Measurements from ENCODE around the gene PLAAT5.

Gene PLAAT5

DNA sequence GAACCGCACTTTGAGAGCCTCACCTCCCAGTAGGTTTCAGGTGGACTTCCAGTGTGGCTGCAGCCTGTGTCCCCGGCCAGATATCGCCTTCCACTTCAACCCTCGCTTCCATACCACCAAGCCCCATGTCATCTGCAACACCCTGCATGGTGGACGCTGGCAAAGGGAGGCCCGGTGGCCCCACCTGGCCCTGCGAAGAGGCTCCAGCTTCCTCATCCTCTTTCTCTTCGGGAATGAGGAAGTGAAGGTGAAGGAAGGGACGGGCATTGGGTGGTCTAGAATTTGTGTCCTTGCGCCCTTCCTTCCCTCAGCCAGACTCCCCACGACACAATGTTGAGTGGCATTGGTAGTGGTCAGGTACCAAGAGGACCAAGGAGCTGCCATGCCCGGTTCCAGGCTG, 17.8 kb upstream of the PLAAT5 start:
- Histone ChIP-seq H2BK5ac (ENCODE audit: low read depth, low read length, poor library complexity, severe bottlenecking) (no peak overlapping the region), H2BK15ac (ENCODE audit: low read depth, poor library complexity, severe bottlenecking) (no peak overlapping the region), H2AK5ac (ENCODE audit: low read length, severe bottlenecking) (no peak overlapping the region), H4K91ac (ENCODE audit: low read length) (no peak overlapping the region), H3K23ac (ENCODE audit: low read length in 2 of 2) (no peak overlapping the region), H4K8ac (ENCODE audit: low read length) (no peak overlapping the region), H3K9me3 (ENCODE audit: control insufficient read depth, low read length) (no peaks in the 10 kb centered on the region), H2BK12ac (ENCODE audit: low read length in 2 of 2) (no peak overlapping the region), H3K14ac (ENCODE audit: low read length in 2 of 2) (no peak overlapping the region), H3K4me1 (ENCODE audit: control insufficient read depth, insufficient read depth, low read depth, low read length) (peaks cover 29% of the 10 kb centered on the region), H3K27me3 (ENCODE audit: control insufficient read depth in 1 of 2, insufficient read depth in 1 of 2, low read length in 2 of 2) (no peaks in the 10 kb centered on the region), H3K9ac (ENCODE audit: low read length) (no peak overlapping the region), H2BK120ac (ENCODE audit: low read depth, low read length) (no peak overlapping the region), H3K4ac (ENCODE audit: low read depth in 1 of 2, low read length in 2 of 2) (no peak overlapping the region), H2AFZ (ENCODE audit: low read depth, low read length) (no peak overlapping the region), H3K4me2 (ENCODE audit: low read length, poor library complexity, severe bottlenecking) (no peak overlapping the region), H3K27ac (ENCODE audit: low read length, poor library complexity, severe bottlenecking) (no peak overlapping the region), H3K18ac (ENCODE audit: low read depth in 1 of 2, low read length in 2 of 2) (no peak overlapping the region), H3K36me3 (ENCODE audit: control insufficient read depth in 1 of 2, insufficient read depth in 2 of 2, low read depth in 1 of 2, low read length in 2 of 2) (no peaks in the 10 kb centered on the region), H3K79me1 (replicated peaks; ENCODE audit: low read length, poor library complexity, severe bottlenecking) (no peaks in the 10 kb centered on the region), H3K4me3 (ENCODE audit: insufficient read depth in 1 of 2, low read depth in 1 of 2, low read length in 2 of 2) (no peak overlapping the region)
- no peak for DNase-seq
- 86% methylated on average over 10 of the region's 12 CpGs for WGBS

GRCh38 chr11:63508009-63508408, 17.0 kb upstream of the PLAAT5 start:
- Histone ChIP-seq H3K9ac (ENCODE audit: low read length) (no peak overlapping the region), H3K4ac (ENCODE audit: low read depth in 1 of 2, low read length in 2 of 2) (no peak overlapping the region), H2BK5ac (ENCODE audit: low read depth, low read length, poor library complexity, severe bottlenecking) (no peak overlapping the region), H2BK120ac (ENCODE audit: low read depth, low read length) (no peak overlapping the region), H2BK12ac (ENCODE audit: low read length in 2 of 2) (no peak overlapping the region), H3K9me3 (ENCODE audit: control insufficient read depth, low read length) (no peaks in the 10 kb centered on the region), H4K8ac (ENCODE audit: low read length) (no peak overlapping the region), H2BK15ac (ENCODE audit: low read depth, poor library complexity, severe bottlenecking) (no peak overlapping the region), H3K4me2 (ENCODE audit: low read length, poor library complexity, severe bottlenecking) (no peak overlapping the region), H3K14ac (ENCODE audit: low read length in 2 of 2) (no peak overlapping the region), H4K91ac (ENCODE audit: low read length) (no peak overlapping the region), H3K27ac (ENCODE audit: low read length, poor library complexity, severe bottlenecking) (no peak overlapping the region), H3K79me1 (replicated peaks; ENCODE audit: low read length, poor library complexity, severe bottlenecking) (no peaks in the 10 kb centered on the region), H3K23ac (ENCODE audit: low read length in 2 of 2) (no peak overlapping the region), H3K27me3 (ENCODE audit: control insufficient read depth in 1 of 2, insufficient read depth in 1 of 2, low read length in 2 of 2) (no peaks in the 10 kb centered on the region), H2AK5ac (ENCODE audit: low read length, severe bottlenecking) (no peak overlapping the region), H3K18ac (ENCODE audit: low read depth in 1 of 2, low read length in 2 of 2) (no peak overlapping the region), H2AFZ (ENCODE audit: low read depth, low read length) (no peak overlapping the region), H3K4me1 (ENCODE audit: control insufficient read depth, insufficient read depth, low read depth, low read length) (peaks cover 29% of the 10 kb centered on the region), H3K4me3 (ENCODE audit: insufficient read depth in 1 of 2, low read depth in 1 of 2, low read length in 2 of 2) (no peak overlapping the region), H3K36me3 (ENCODE audit: control insufficient read depth in 1 of 2, insufficient read depth in 2 of 2, low read depth in 1 of 2, low read length in 2 of 2) (no peaks in the 10 kb centered on the region)
- no peak for DNase-seq
- 87% methylated on average over 3 of the region's 3 CpGs for WGBS

DNA sequence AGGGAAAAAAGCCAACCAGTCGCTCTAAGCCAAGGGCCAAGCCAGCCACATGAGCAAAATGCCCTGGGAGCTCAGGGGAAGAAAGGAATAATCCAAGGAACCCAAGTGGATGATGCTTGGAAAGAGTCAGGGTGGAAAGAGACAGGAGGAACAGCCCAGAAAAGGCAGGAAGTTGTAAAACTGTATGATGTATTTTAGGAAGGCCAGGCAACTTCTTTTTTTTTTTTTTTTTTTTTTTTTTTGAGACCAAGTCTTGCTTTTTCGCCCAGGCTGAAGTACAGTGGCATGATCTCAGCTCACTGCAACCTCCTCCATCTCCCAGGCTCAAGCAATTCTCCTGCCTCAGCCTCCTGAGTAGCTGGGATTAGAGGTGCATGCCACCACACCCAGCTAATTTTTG, 16.5 kb upstream of the PLAAT5 start:
- H2BK12ac ChIP-seq (ENCODE audit: low read length in 2 of 2), result no peak overlapping the region
- H3K36me3 ChIP-seq (ENCODE audit: control insufficient read depth in 1 of 2, insufficient read depth in 2 of 2, low read depth in 1 of 2, low read length in 2 of 2), result no peaks in the 10 kb centered on the region
- H2AK5ac ChIP-seq (ENCODE audit: low read length, severe bottlenecking), result no peak overlapping the region
- H3K4ac ChIP-seq (ENCODE audit: low read depth in 1 of 2, low read length in 2 of 2), result no peak overlapping the region
- no peak overlapping the region for H3K4me2 ChIP-seq (ENCODE audit: low read length, poor library complexity, severe bottlenecking)
- no peak overlapping the region for H3K18ac ChIP-seq (ENCODE audit: low read depth in 1 of 2, low read length in 2 of 2)
- no peak overlapping the region for H2AFZ ChIP-seq (ENCODE audit: low read depth, low read length)
- H3K27ac ChIP-seq (ENCODE audit: low read length, poor library complexity, severe bottlenecking), result no peak overlapping the region
- H2BK5ac ChIP-seq (ENCODE audit: low read depth, low read length, poor library complexity, severe bottlenecking), result no peak overlapping the region
- no peaks in the 10 kb centered on the region for H3K79me1 ChIP-seq (replicated peaks; ENCODE audit: low read length, poor library complexity, severe bottlenecking)
- DNase-seq, result no peak
- no peak overlapping the region for H4K91ac ChIP-seq (ENCODE audit: low read length)
- no peak overlapping the region for H3K4me3 ChIP-seq (ENCODE audit: insufficient read depth in 1 of 2, low read depth in 1 of 2, low read length in 2 of 2)
- no peaks in the 10 kb centered on the region for H3K27me3 ChIP-seq (ENCODE audit: control insufficient read depth in 1 of 2, insufficient read depth in 1 of 2, low read length in 2 of 2)
- no peak overlapping the region for H4K8ac ChIP-seq (ENCODE audit: low read length)
- H2BK15ac ChIP-seq (ENCODE audit: low read depth, poor library complexity, severe bottlenecking), result no peak overlapping the region
- H3K4me1 ChIP-seq (ENCODE audit: control insufficient read depth, insufficient read depth, low read depth, low read length), result peaks cover 29% of the 10 kb centered on the region
- no peaks in the 10 kb centered on the region for H3K9me3 ChIP-seq (ENCODE audit: control insufficient read depth, low read length)
- no peak overlapping the region for H2BK120ac ChIP-seq (ENCODE audit: low read depth, low read length)
- H3K23ac ChIP-seq (ENCODE audit: low read length in 2 of 2), result no peak overlapping the region
- 86% methylated on average over 1 of the region's 2 CpGs for WGBS
- no peak overlapping the region for H3K9ac ChIP-seq (ENCODE audit: low read length)
- no peak overlapping the region for H3K14ac ChIP-seq (ENCODE audit: low read length in 2 of 2)

GRCh38 chr11:63506876-63507275, 15.9 kb upstream of the PLAAT5 start:
- Histone ChIP-seq H4K91ac (ENCODE audit: low read length) (no peak overlapping the region), H3K36me3 (ENCODE audit: control insufficient read depth in 1 of 2, insufficient read depth in 2 of 2, low read depth in 1 of 2, low read length in 2 of 2) (no peaks in the 10 kb centered on the region), H2AK5ac (ENCODE audit: low read length, severe bottlenecking) (no peak overlapping the region), H2BK5ac (ENCODE audit: low read depth, low read length, poor library complexity, severe bottlenecking) (no peak overlapping the region), H3K79me1 (replicated peaks; ENCODE audit: low read length, poor library complexity, severe bottlenecking) (no peaks in the 10 kb centered on the region), H2BK12ac (ENCODE audit: low read length in 2 of 2) (no peak overlapping the region), H3K9ac (ENCODE audit: low read length) (no peak overlapping the region), H3K4ac (ENCODE audit: low read depth in 1 of 2, low read length in 2 of 2) (no peak overlapping the region), H4K8ac (ENCODE audit: low read length) (no peak overlapping the region), H3K9me3 (ENCODE audit: control insufficient read depth, low read length) (no peaks in the 10 kb centered on the region), H3K4me3 (ENCODE audit: insufficient read depth in 1 of 2, low read depth in 1 of 2, low read length in 2 of 2) (no peak overlapping the region), H3K23ac (ENCODE audit: low read length in 2 of 2) (no peak overlapping the region), H3K27me3 (ENCODE audit: control insufficient read depth in 1 of 2, insufficient read depth in 1 of 2, low read length in 2 of 2) (no peaks in the 10 kb centered on the region), H3K14ac (ENCODE audit: low read length in 2 of 2) (no peak overlapping the region), H3K4me1 (ENCODE audit: control insufficient read depth, insufficient read depth, low read depth, low read length) (peaks cover 29% of the 10 kb centered on the region), H2BK120ac (ENCODE audit: low read depth, low read length) (no peak overlapping the region), H3K4me2 (ENCODE audit: low read length, poor library complexity, severe bottlenecking) (no peak overlapping the region), H3K27ac (ENCODE audit: low read length, poor library complexity, severe bottlenecking) (no peak overlapping the region), H2AFZ (ENCODE audit: low read depth, low read length) (no peak overlapping the region), H3K18ac (ENCODE audit: low read depth in 1 of 2, low read length in 2 of 2) (no peak overlapping the region), H2BK15ac (ENCODE audit: low read depth, poor library complexity, severe bottlenecking) (no peak overlapping the region)
- WGBS, result 100% methylated on average over 2 of the region's 2 CpGs
- no peak for DNase-seq
